GM23338 (cell line): ENCODE results near the gene MYLK. TPM values are rescaled to one million over a fixed set of nuclear protein-coding genes. Genes with fewer than 3 reads are reported as not detected.
"Not testable (repeated sequence)": the region's sequence is repeated elsewhere in the genome, so short reads cannot be mapped to it uniquely, and the experiment has no call there.

ENCODE experiments used
- ATAC-seq: fragments of 200-7000 bp; cut with Tn5 transposase; 3 replicates; pipeline ENCODE4 v1.9.1; 2020
- DNase-seq: peaks from one replicate; pipeline ENCODE4 v3.0.0-alpha.2; 2015; ENCODE audit warnings: low spot score
- H2AFZ ChIP-seq: fragments of 200-600 bp; sonication (generic); 2 replicates; pipeline ENCODE4 v1.8.0; 2016; ENCODE audit warnings: antibody characterized with exemption, mild to moderate bottlenecking, moderate library complexity
- H3F3A ChIP-seq: fragments of 200-600 bp; sonication (generic); replicated peaks from 2 replicates; pipeline ENCODE4 v1.8.0; 2017; ENCODE audit warnings: antibody characterized with exemption, mixed run types, low read depth
- H3K27ac ChIP-seq: fragments of 200-600 bp; sonication (generic); 2 replicates; pipeline ENCODE4 v1.6.1; 2016; ENCODE audit warnings: low read depth
- H3K27me3 ChIP-seq: fragments of 200-600 bp; sonication (generic); 2 replicates; pipeline ENCODE4 v1.8.0; 2016; ENCODE audit warnings: mild to moderate bottlenecking, mixed run types, moderate library complexity; ENCODE audit not compliant: insufficient read depth
- H3K36me3 ChIP-seq: fragments of 200-600 bp; sonication (generic); 2 replicates; pipeline ENCODE4 v1.8.0; 2016; ENCODE audit warnings: mild to moderate bottlenecking; ENCODE audit not compliant: insufficient read depth
- H3K4me1 ChIP-seq: fragments of 200-600 bp; sonication (generic); 2 replicates; pipeline ENCODE4 v1.8.0; 2016; ENCODE audit warnings: mild to moderate bottlenecking, moderate library complexity; ENCODE audit not compliant: insufficient read depth
- H3K4me2 ChIP-seq: fragments of 200-600 bp; sonication (generic); 2 replicates; pipeline ENCODE4 v1.7.1; 2017; ENCODE audit warnings: mixed run types
- H3K4me3 ChIP-seq: fragments of 200-600 bp; sonication (generic); 2 replicates; pipeline ENCODE4 v1.6.1; 2016; ENCODE audit warnings: mixed run types
- H3K79me2 ChIP-seq: fragments of 200-600 bp; sonication (generic); replicated peaks from 2 replicates; pipeline ENCODE4 v1.8.0; 2017; ENCODE audit warnings: mild to moderate bottlenecking; ENCODE audit not compliant: insufficient read depth
- H3K9me2 ChIP-seq: fragments of 200-600 bp; sonication (generic); 2 replicates; pipeline ENCODE4 v1.8.0; 2017; ENCODE audit not compliant: insufficient read depth
- H4K20me1 ChIP-seq: fragments of 200-600 bp; sonication (generic); replicated peaks from 2 replicates; pipeline ENCODE4 v1.8.0; 2017; ENCODE audit warnings: mild to moderate bottlenecking; ENCODE audit not compliant: insufficient read depth
- H3K27ac Mint-ChIP-seq: 2 replicates; pipeline ENCODE4 v1.8.0; 2020; ENCODE audit warnings: inconsistent platforms, mild to moderate bottlenecking, moderate library complexity, mixed read lengths
- H3K27me3 Mint-ChIP-seq: 3 replicates; pipeline ENCODE4 v1.8.0; 2022; ENCODE audit warnings: low read depth, mild to moderate bottlenecking, moderate library complexity, mixed read lengths, inconsistent platforms; ENCODE audit not compliant: insufficient read depth, poor library complexity
- H3K36me3 Mint-ChIP-seq: 3 replicates; pipeline ENCODE4 v1.8.0; 2021; ENCODE audit warnings: low read depth, mild to moderate bottlenecking, inconsistent platforms, moderate library complexity, mixed read lengths
- H3K4me1 Mint-ChIP-seq: 3 replicates; pipeline ENCODE4 v1.8.0; 2020; ENCODE audit warnings: mild to moderate bottlenecking, inconsistent platforms, mixed read lengths
- H3K4me3 Mint-ChIP-seq: 3 replicates; pipeline ENCODE4 v1.8.0; 2021; ENCODE audit warnings: moderate library complexity, mild to moderate bottlenecking, inconsistent platforms, mixed read lengths
- H3K9me3 Mint-ChIP-seq: 3 replicates; pipeline ENCODE4 v1.8.0; 2020; ENCODE audit warnings: moderate library complexity, mild to moderate bottlenecking, inconsistent platforms, mixed read lengths
- CREB1 ChIP-seq: fragments of 250-450 bp; sonication (Bioruptor Pico); IDR thresholded peaks from 2 replicates; pipeline ENCODE4 v1.5.0; 2020; ENCODE audit warnings: low read depth, mild to moderate bottlenecking, moderate library complexity
- EZH2 ChIP-seq: fragments of 200-600 bp; sonication (generic); IDR thresholded peaks from one replicate; pipeline ENCODE4 v1.8.0; 2017; ENCODE audit warnings: antibody characterized with exemption, mild to moderate bottlenecking, low read depth; ENCODE audit not compliant: unreplicated experiment
- EZH2phosphoT487 ChIP-seq: fragments of 200-600 bp; sonication (generic); IDR thresholded peaks from one replicate; pipeline ENCODE4 v1.8.1; 2018; ENCODE audit warnings: antibody characterized with exemption; ENCODE audit not compliant: unreplicated experiment
- NANOG ChIP-seq: IDR thresholded peaks from 2 replicates; pipeline ENCODE4 v1.6.1; 2016; ENCODE audit warnings: antibody characterized with exemption, borderline replicate concordance
- STAT1 ChIP-seq: IDR thresholded peaks from one replicate; pipeline ENCODE4 v1.6.1; 2016; ENCODE audit warnings: antibody characterized with exemption; ENCODE audit not compliant: unreplicated experiment
- ZNF114 ChIP-seq: fragments of 250-450 bp; sonication (Bioruptor Pico); IDR thresholded peaks from 2 replicates; pipeline ENCODE4 v1.5.0; 2020; ENCODE audit warnings: mild to moderate bottlenecking, moderate library complexity
- ZNF331 ChIP-seq: fragments of 250-450 bp; sonication (Bioruptor Pico); IDR thresholded peaks from 2 replicates; pipeline ENCODE4 v1.5.0; 2020; ENCODE audit warnings: low read depth, mild to moderate bottlenecking, moderate library complexity
- polyA plus RNA-seq: library from polyadenylated mRNA; unstranded; fragments of >200 nt; fragmentation: Nextera tagmentation; extraction: Ambion mirVana; gene quantifications from 2 replicates; pipeline ENCODE4 v1.2.1, GENCODE V29; 2016
- total RNA-seq: library from RNA; depleted of rRNA; stranded (reverse); fragments of >200 nt; shearing (Covaris generic); gene quantifications from 2 replicates; pipeline ENCODE4 v1.2.3, GENCODE V29; 2014
- TF ChIP-seq, protein P1 (sequence below), 2 experiments: fragments of 200-600 bp in 1 of 2; sonication (generic) in 1 of 2; conservative IDR thresholded peaks; 2 replicates each; pipeline versions ENCODE4 v1.5.1 to v1.6.1; 2016 to 2017; ENCODE audit warnings: antibody characterized with exemption in 2 of 2, low read depth in 2 of 2, mild to moderate bottlenecking in 2 of 2, moderate library complexity in 1 of 2
- TF ChIP-seq, protein P2 (sequence below): IDR thresholded peaks from 2 replicates; pipeline ENCODE4 v1.6.1; 2016; ENCODE audit warnings: antibody characterized with exemption
- TF ChIP-seq, protein P3 (sequence below): fragments of 250-450 bp; sonication (Bioruptor Pico); IDR thresholded peaks from 2 replicates; pipeline ENCODE4 v1.5.0; 2020; ENCODE audit warnings: mild to moderate bottlenecking, moderate library complexity
- TF ChIP-seq, protein P4 (sequence below): IDR thresholded peaks from one replicate; pipeline ENCODE4 v1.6.1; 2018; ENCODE audit warnings: antibody characterized with exemption; ENCODE audit not compliant: unreplicated experiment

Gene MYLK
- total and polyA plus RNA-seq, 2 experiments from 2014 or later = 11.5 to 17.9 TPM

DNA sequence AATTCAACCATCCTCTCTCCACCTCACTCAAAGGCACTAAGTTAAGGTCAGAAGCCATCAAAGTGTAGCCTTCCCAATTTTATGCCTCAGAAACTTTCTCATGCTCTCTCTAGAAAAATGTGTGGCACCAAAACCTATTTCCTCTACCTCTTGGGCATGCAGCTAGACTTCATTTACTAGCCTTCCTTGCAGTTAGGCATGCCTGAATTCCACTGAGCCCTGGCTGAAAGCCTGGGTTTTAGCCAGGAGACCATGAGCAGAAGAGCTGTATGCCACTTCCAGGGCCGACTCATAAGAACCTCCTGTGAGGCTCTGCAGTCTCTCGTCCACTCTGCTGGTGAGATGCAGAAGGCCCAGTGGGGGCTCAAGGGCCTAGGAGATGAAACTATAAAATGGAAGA is 145.0 kb downstream of the MYLK start:
- Mint-ChIP-seq H3K4me3 (no peak overlapping the region), H3K9me3 (no peaks in the 10 kb centered on the region), H3K36me3 (peaks cover 12% of the 10 kb centered on the region; the same call in 2 of the 3 replicates), H3K27me3 (peaks cover 4% of the 10 kb centered on the region), H3K27ac (no peak overlapping the region), H3K4me1 (no peaks in the 10 kb centered on the region)
- TF ChIP-seq NANOG = no peak
- TF ChIP-seq, protein P1, sequence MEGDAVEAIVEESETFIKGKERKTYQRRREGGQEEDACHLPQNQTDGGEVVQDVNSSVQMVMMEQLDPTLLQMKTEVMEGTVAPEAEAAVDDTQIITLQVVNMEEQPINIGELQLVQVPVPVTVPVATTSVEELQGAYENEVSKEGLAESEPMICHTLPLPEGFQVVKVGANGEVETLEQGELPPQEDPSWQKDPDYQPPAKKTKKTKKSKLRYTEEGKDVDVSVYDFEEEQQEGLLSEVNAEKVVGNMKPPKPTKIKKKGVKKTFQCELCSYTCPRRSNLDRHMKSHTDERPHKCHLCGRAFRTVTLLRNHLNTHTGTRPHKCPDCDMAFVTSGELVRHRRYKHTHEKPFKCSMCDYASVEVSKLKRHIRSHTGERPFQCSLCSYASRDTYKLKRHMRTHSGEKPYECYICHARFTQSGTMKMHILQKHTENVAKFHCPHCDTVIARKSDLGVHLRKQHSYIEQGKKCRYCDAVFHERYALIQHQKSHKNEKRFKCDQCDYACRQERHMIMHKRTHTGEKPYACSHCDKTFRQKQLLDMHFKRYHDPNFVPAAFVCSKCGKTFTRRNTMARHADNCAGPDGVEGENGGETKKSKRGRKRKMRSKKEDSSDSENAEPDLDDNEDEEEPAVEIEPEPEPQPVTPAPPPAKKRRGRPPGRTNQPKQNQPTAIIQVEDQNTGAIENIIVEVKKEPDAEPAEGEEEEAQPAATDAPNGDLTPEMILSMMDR (conservative IDR thresholded peaks at IDR 0.05; ENCODE audit: low read depth in 2 of 2) = no peak
- no peak for TF ChIP-seq CREB1 (CRISPR knock-in tag)
- TF ChIP-seq, protein P2, sequence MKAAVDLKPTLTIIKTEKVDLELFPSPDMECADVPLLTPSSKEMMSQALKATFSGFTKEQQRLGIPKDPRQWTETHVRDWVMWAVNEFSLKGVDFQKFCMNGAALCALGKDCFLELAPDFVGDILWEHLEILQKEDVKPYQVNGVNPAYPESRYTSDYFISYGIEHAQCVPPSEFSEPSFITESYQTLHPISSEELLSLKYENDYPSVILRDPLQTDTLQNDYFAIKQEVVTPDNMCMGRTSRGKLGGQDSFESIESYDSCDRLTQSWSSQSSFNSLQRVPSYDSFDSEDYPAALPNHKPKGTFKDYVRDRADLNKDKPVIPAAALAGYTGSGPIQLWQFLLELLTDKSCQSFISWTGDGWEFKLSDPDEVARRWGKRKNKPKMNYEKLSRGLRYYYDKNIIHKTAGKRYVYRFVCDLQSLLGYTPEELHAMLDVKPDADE = no peak
- TF ChIP-seq ZNF331 = no peak
- no peak for TF ChIP-seq EZH2
- TF ChIP-seq EZH2phosphoT487 = no peak
- TF ChIP-seq, protein P3, sequence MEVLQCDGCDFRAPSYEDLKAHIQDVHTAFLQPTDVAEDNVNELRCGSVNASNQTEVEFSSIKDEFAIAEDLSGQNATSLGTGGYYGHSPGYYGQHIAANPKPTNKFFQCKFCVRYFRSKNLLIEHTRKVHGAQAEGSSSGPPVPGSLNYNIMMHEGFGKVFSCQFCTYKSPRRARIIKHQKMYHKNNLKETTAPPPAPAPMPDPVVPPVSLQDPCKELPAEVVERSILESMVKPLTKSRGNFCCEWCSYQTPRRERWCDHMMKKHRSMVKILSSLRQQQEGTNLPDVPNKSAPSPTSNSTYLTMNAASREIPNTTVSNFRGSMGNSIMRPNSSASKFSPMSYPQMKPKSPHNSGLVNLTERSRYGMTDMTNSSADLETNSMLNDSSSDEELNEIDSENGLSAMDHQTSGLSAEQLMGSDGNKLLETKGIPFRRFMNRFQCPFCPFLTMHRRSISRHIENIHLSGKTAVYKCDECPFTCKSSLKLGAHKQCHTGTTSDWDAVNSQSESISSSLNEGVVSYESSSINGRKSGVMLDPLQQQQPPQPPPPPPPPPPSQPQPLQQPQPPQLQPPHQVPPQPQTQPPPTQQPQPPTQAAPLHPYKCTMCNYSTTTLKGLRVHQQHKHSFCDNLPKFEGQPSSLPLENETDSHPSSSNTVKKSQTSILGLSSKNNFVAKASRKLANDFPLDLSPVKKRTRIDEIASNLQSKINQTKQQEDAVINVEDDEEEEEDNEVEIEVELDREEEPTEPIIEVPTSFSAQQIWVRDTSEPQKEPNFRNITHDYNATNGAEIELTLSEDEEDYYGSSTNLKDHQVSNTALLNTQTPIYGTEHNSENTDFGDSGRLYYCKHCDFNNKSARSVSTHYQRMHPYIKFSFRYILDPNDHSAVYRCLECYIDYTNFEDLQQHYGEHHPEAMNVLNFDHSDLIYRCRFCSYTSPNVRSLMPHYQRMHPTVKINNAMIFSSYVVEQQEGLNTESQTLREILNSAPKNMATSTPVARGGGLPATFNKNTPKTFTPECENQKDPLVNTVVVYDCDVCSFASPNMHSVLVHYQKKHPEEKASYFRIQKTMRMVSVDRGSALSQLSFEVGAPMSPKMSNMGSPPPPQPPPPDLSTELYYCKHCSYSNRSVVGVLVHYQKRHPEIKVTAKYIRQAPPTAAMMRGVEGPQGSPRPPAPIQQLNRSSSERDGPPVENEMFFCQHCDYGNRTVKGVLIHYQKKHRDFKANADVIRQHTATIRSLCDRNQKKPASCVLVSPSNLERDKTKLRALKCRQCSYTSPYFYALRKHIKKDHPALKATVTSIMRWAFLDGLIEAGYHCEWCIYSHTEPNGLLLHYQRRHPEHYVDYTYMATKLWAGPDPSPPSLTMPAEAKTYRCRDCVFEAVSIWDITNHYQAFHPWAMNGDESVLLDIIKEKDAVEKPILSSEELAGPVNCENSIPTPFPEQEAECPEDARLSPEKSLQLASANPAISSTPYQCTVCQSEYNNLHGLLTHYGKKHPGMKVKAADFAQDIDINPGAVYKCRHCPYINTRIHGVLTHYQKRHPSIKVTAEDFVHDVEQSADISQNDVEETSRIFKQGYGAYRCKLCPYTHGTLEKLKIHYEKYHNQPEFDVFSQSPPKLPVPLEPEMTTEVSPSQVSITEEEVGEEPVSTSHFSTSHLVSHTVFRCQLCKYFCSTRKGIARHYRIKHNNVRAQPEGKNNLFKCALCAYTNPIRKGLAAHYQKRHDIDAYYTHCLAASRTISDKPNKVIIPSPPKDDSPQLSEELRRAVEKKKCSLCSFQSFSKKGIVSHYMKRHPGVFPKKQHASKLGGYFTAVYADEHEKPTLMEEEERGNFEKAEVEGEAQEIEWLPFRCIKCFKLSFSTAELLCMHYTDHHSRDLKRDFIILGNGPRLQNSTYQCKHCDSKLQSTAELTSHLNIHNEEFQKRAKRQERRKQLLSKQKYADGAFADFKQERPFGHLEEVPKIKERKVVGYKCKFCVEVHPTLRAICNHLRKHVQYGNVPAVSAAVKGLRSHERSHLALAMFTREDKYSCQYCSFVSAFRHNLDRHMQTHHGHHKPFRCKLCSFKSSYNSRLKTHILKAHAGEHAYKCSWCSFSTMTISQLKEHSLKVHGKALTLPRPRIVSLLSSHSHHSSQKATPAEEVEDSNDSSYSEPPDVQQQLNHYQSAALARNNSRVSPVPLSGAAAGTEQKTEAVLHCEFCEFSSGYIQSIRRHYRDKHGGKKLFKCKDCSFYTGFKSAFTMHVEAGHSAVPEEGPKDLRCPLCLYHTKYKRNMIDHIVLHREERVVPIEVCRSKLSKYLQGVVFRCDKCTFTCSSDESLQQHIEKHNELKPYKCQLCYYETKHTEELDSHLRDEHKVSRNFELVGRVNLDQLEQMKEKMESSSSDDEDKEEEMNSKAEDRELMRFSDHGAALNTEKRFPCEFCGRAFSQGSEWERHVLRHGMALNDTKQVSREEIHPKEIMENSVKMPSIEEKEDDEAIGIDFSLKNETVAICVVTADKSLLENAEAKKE (CRISPR knock-in tag) = no peak
- no peak for TF ChIP-seq ZNF114 (CRISPR knock-in tag)
- TF ChIP-seq STAT1 = no peak
- TF ChIP-seq, protein P4, sequence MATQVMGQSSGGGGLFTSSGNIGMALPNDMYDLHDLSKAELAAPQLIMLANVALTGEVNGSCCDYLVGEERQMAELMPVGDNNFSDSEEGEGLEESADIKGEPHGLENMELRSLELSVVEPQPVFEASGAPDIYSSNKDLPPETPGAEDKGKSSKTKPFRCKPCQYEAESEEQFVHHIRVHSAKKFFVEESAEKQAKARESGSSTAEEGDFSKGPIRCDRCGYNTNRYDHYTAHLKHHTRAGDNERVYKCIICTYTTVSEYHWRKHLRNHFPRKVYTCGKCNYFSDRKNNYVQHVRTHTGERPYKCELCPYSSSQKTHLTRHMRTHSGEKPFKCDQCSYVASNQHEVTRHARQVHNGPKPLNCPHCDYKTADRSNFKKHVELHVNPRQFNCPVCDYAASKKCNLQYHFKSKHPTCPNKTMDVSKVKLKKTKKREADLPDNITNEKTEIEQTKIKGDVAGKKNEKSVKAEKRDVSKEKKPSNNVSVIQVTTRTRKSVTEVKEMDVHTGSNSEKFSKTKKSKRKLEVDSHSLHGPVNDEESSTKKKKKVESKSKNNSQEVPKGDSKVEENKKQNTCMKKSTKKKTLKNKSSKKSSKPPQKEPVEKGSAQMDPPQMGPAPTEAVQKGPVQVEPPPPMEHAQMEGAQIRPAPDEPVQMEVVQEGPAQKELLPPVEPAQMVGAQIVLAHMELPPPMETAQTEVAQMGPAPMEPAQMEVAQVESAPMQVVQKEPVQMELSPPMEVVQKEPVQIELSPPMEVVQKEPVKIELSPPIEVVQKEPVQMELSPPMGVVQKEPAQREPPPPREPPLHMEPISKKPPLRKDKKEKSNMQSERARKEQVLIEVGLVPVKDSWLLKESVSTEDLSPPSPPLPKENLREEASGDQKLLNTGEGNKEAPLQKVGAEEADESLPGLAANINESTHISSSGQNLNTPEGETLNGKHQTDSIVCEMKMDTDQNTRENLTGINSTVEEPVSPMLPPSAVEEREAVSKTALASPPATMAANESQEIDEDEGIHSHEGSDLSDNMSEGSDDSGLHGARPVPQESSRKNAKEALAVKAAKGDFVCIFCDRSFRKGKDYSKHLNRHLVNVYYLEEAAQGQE = no peak
- ATAC-seq (no peak), DNase-seq (no peak)
- Histone ChIP-seq H3K4me2 (no peak overlapping the region), H3K79me2 (no peaks in the 10 kb centered on the region), H3K4me3 (no peak overlapping the region), H3K36me3 (no peaks in the 10 kb centered on the region), H3K27me3 (no peaks in the 10 kb centered on the region), H3K27ac (no peak overlapping the region), H3F3A (no peaks in the 10 kb centered on the region), H3K4me1 (no peaks in the 10 kb centered on the region), H3K9me2 (no peaks in the 10 kb centered on the region), H2AFZ (no peak overlapping the region), H4K20me1 (no peaks in the 10 kb centered on the region)

DNA sequence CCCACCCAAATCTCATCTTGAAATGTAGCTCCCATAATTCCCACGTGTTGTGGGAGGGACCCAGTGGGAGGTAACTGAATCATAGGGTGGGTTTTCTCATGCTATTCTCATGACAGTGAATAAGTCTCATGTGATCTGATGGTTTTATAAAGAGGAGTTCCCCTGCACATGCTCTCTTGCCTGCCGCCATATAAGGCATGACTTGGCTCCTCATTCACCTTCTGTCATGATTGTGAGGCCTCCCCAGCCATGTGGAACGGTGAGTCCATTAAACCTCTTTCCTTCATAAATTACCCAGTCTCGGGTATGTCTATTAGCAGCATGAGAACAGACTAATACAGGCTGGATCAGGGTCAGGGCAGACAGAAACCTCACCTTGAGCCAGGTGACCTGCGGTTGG is 145.6 kb downstream of the MYLK start:
- H3K27ac Mint-ChIP-seq, H3K4me2 ChIP-seq, H3K4me1 Mint-ChIP-seq, H4K20me1 ChIP-seq, H3K79me2 ChIP-seq, H3K9me3 Mint-ChIP-seq, H3K4me3 Mint-ChIP-seq, H2AFZ ChIP-seq, DNase-seq, H3K27me3 Mint-ChIP-seq, H3K27me3 ChIP-seq, H3K27ac ChIP-seq, H3K9me2 ChIP-seq, H3K4me1 ChIP-seq, H3F3A ChIP-seq, H3K4me3 ChIP-seq, H3K36me3 ChIP-seq, ATAC-seq: not testable (repeated sequence)
- peaks cover 12% of the 10 kb centered on the region; the same call in 2 of the 3 replicates for H3K36me3 Mint-ChIP-seq
